ENCODE data around the gene TMEM63C.

The TMEM63C gene

GRCh38 chr14:77220246-77221017 lies 38.8 kb downstream of the TMEM63C start:
- no peak for DNase-seq (ENCODE audit: low read depth, low spot score)

- no peak for DNase-seq (ENCODE audit: low read depth, low spot score)
These were observed 39.8 kb downstream of the TMEM63C start for GRCh38 chr14:77221241-77221871.

- no peak for DNase-seq (ENCODE audit: low read depth, low spot score)
These were observed 41.1 kb downstream of the TMEM63C start for GRCh38 chr14:77222546-77223225.

- no peak for DNase-seq (ENCODE audit: low read depth, low spot score)
These were observed 42.6 kb downstream of the TMEM63C start for GRCh38 chr14:77224212-77224611.

GRCh38 chr14:77225254-77225653 lies 43.7 kb downstream of the TMEM63C start:
- no peak for DNase-seq (ENCODE audit: low read depth, low spot score)

- no peak for DNase-seq (ENCODE audit: low read depth, low spot score)
These were observed 44.4 kb downstream of the TMEM63C start for GRCh38 chr14:77225892-77226557.

- no peak for DNase-seq (ENCODE audit: low read depth, low spot score)
These were observed 46.5 kb downstream of the TMEM63C start for GRCh38 chr14:77228056-77228455.

GRCh38 chr14:77230914-77231313 lies 49.3 kb downstream of the TMEM63C start:
- DNase-seq (ENCODE audit: low read depth, low spot score), result no peak

- no peak for DNase-seq (ENCODE audit: low read depth, low spot score)
These were observed 50.1 kb downstream of the TMEM63C start for GRCh38 chr14:77231721-77232120.

GRCh38 chr14:77236814-77237213 lies 55.2 kb downstream of the TMEM63C start:
- DNase-seq (ENCODE audit: low read depth, low spot score), result no peak

GRCh38 chr14:77238356-77238755 lies 56.8 kb downstream of the TMEM63C start:
- no peak for DNase-seq (ENCODE audit: low read depth, low spot score)

- no peak for DNase-seq (ENCODE audit: low read depth, low spot score)
These were observed 57.4 kb downstream of the TMEM63C start for GRCh38 chr14:77238996-77239395.

- no peak for DNase-seq (ENCODE audit: low read depth, low spot score)
These were observed 57.8 kb downstream of the TMEM63C start for GRCh38 chr14:77239412-77239811.

- DNase-seq (ENCODE audit: low read depth, low spot score), result no peak
These were observed 58.8 kb downstream of the TMEM63C start for GRCh38 chr14:77240336-77240915.

- no peak for DNase-seq (ENCODE audit: low read depth, low spot score)
These were observed 60.4 kb downstream of the TMEM63C start for GRCh38 chr14:77241955-77242354.

GRCh38 chr14:77242752-77243151 lies 61.2 kb downstream of the TMEM63C start:
- DNase-seq (ENCODE audit: low read depth, low spot score), result no peak

GRCh38 chr14:77243853-77244252 lies 62.3 kb downstream of the TMEM63C start:
- DNase-seq (ENCODE audit: low read depth, low spot score), result no peak

- no peak for DNase-seq (ENCODE audit: low read depth, low spot score)
These were observed 64.2 kb downstream of the TMEM63C start for GRCh38 chr14:77245820-77246219.

GRCh38 chr14:77246784-77247183 lies 65.2 kb downstream of the TMEM63C start:
- DNase-seq (ENCODE audit: low read depth, low spot score), result no peak

GRCh38 chr14:77248666-77249065 lies 67.1 kb downstream of the TMEM63C start:
- DNase-seq (ENCODE audit: low read depth, low spot score), result no peak

- DNase-seq (ENCODE audit: low read depth, low spot score), result no peak
These were observed 67.7 kb downstream of the TMEM63C start for GRCh38 chr14:77249286-77249685.

GRCh38 chr14:77250927-77251326 lies 69.3 kb downstream of the TMEM63C start:
- DNase-seq (ENCODE audit: low read depth, low spot score), result no peak
